Measurements from ENCODE around the gene LRMDA. TPM values are rescaled to one million over a fixed set of nuclear protein-coding genes. Genes with fewer than 3 reads are reported as not detected.

Gene LRMDA
- total RNA-seq, 4 donors from 2014 or later = 1.5 to 15.7 (median 4.6) TPM

GRCh38 chr10:75647675-75648074, 216.3 kb downstream of the LRMDA start:
- DNase-seq = no peak
- Histone ChIP-seq H3K36me3 (no peaks in the 10 kb centered on the region), H3K27ac (no peak overlapping the region), H3K9me3 (no peaks in the 10 kb centered on the region), H3K4me3 (no peak overlapping the region), H3K27me3 (no peaks in the 10 kb centered on the region), H3K4me1 (peaks cover 0 to 12% of the 10 kb centered on the region in 2 donors)
- intact Hi-C loops (cut with DNase I; ENCODE audit: low total_unique reads) = no loop called here
- TF ChIP-seq POLR2A (IDR thresholded peaks at IDR 0.05) = no peak
- TF ChIP-seq, protein P1, sequence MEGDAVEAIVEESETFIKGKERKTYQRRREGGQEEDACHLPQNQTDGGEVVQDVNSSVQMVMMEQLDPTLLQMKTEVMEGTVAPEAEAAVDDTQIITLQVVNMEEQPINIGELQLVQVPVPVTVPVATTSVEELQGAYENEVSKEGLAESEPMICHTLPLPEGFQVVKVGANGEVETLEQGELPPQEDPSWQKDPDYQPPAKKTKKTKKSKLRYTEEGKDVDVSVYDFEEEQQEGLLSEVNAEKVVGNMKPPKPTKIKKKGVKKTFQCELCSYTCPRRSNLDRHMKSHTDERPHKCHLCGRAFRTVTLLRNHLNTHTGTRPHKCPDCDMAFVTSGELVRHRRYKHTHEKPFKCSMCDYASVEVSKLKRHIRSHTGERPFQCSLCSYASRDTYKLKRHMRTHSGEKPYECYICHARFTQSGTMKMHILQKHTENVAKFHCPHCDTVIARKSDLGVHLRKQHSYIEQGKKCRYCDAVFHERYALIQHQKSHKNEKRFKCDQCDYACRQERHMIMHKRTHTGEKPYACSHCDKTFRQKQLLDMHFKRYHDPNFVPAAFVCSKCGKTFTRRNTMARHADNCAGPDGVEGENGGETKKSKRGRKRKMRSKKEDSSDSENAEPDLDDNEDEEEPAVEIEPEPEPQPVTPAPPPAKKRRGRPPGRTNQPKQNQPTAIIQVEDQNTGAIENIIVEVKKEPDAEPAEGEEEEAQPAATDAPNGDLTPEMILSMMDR (IDR thresholded peaks at IDR 0.05) = no peak

- intact Hi-C loops (cut with DNase I; ENCODE audit: low total_unique reads) = no loop called here
- DNase-seq = no peak
- Histone ChIP-seq H3K27ac (no peak overlapping the region), H3K36me3 (no peaks in the 10 kb centered on the region), H3K4me3 (no peak overlapping the region), H3K4me1 (peaks cover 0 to 18% of the 10 kb centered on the region in 2 donors), H3K27me3 (no peaks in the 10 kb centered on the region), H3K9me3 (no peaks in the 10 kb centered on the region)
- TF ChIP-seq, protein P1 (IDR thresholded peaks at IDR 0.05) = no peak
- no peak for TF ChIP-seq POLR2A (IDR thresholded peaks at IDR 0.05)
Measured at GRCh38 chr10:75648351-75648750, 216.9 kb downstream of the LRMDA start.

- Histone ChIP-seq H3K27ac (no peak overlapping the region), H3K9me3 (no peaks in the 10 kb centered on the region), H3K27me3 (no peaks in the 10 kb centered on the region), H3K4me1 (peaks cover 0 to 18% of the 10 kb centered on the region in 2 donors), H3K36me3 (no peaks in the 10 kb centered on the region), H3K4me3 (no peak overlapping the region)
- no peak for DNase-seq
- intact Hi-C loops (cut with DNase I; ENCODE audit: low total_unique reads) = no loop called here
- TF ChIP-seq POLR2A (IDR thresholded peaks at IDR 0.05) = no peak
- TF ChIP-seq, protein P1 (IDR thresholded peaks at IDR 0.05) = no peak
Measured at GRCh38 chr10:75648854-75649253, 217.4 kb downstream of the LRMDA start.

DNA sequence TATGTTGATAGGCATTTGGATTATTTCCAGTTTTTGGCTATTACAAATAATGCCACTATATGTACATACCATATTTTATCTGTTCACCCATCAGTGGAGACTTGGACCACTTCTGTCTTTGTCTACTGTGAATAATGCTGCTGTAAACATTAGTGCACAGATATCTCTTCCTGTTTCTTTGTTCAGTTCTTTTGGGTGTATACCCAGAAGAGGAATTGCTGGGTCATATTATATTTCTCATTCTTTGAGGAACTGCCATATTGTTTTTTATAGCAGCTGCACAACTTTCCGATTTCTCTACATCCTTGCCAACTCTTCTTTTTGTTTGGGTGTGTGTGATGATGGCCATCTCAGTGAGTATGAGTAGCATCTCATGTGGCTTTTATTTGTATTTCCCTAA, 218.0 kb downstream of the LRMDA start:
- TF ChIP-seq, protein P1 (IDR thresholded peaks at IDR 0.05) = no peak
- no peak for TF ChIP-seq POLR2A (IDR thresholded peaks at IDR 0.05)
- DNase-seq = no peak
- intact Hi-C loops (cut with DNase I; ENCODE audit: low total_unique reads) = no loop called here

GRCh38 chr10:75650648-75651047, 219.2 kb downstream of the LRMDA start:
- H3K9me3 ChIP-seq = no peaks in the 10 kb centered on the region
- no peak overlapping the region for H3K27ac ChIP-seq
- no peak overlapping the region for H3K4me3 ChIP-seq
- peaks cover 0 to 18% of the 10 kb centered on the region in 2 donors for H3K4me1 ChIP-seq
- H3K27me3 ChIP-seq = no peaks in the 10 kb centered on the region
- no peaks in the 10 kb centered on the region for H3K36me3 ChIP-seq
- TF ChIP-seq POLR2A (IDR thresholded peaks at IDR 0.05) = no peak
- TF ChIP-seq, protein P1 (IDR thresholded peaks at IDR 0.05) = no peak
- DNase-seq = no peak
- intact Hi-C loops (cut with DNase I; ENCODE audit: low total_unique reads) = no loop called here

More for the DNA sequence above, 218.0 kb downstream of the LRMDA start:
- Histone ChIP-seq H3K27ac (no peak overlapping the region), H3K9me3 (no peaks in the 10 kb centered on the region), H3K4me3 (no peak overlapping the region), H3K36me3 (no peaks in the 10 kb centered on the region), H3K27me3 (no peaks in the 10 kb centered on the region), H3K4me1 (peaks cover 0 to 18% of the 10 kb centered on the region in 2 donors)
